ENCODE measurements around the gene ABHD8.

Gene ABHD8

GRCh38 chr19:17256130-17256529 lies 47.1 kb downstream of the ABHD8 start:
- no peaks in the 10 kb centered on the region for H3K4me1 ChIP-seq (ENCODE audit: insufficient read depth, low read length)
- H3K27ac ChIP-seq (ENCODE audit: low read depth, low read length), result no peak overlapping the region
- WGBS, result 87% methylated on average over 3 of the region's 3 CpGs
- H3K9me3 ChIP-seq (ENCODE audit: insufficient read depth, low read depth, low read length), result peaks cover 13% of the 10 kb centered on the region
- H3K36me3 ChIP-seq (ENCODE audit: insufficient read depth, low read length), result peaks cover 14% of the 10 kb centered on the region
- H3K9ac ChIP-seq (ENCODE audit: low read depth, low read length), result no peak overlapping the region
- no peaks in the 10 kb centered on the region for H3K27me3 ChIP-seq (ENCODE audit: insufficient read depth, low read length)
- no peak overlapping the region for H3K4me3 ChIP-seq (ENCODE audit: low read length)

GRCh38 chr19:17255150-17255621 lies 48.0 kb downstream of the ABHD8 start:
- Histone ChIP-seq H3K4me3 (ENCODE audit: low read length) (no peak overlapping the region), H3K4me1 (ENCODE audit: insufficient read depth, low read length) (no peaks in the 10 kb centered on the region), H3K27ac (ENCODE audit: low read depth, low read length) (no peak overlapping the region), H3K36me3 (ENCODE audit: insufficient read depth, low read length) (peaks cover 14% of the 10 kb centered on the region), H3K9me3 (ENCODE audit: insufficient read depth, low read depth, low read length) (peaks cover 13% of the 10 kb centered on the region), H3K9ac (ENCODE audit: low read depth, low read length) (no peak overlapping the region), H3K27me3 (ENCODE audit: insufficient read depth, low read length) (no peaks in the 10 kb centered on the region)
- WGBS, result 91% methylated on average over 18 of the region's 18 CpGs

- WGBS, result 91% methylated on average over 10 of the region's 10 CpGs
- Histone ChIP-seq H3K27ac (ENCODE audit: low read depth, low read length) (no peak overlapping the region), H3K4me3 (ENCODE audit: low read length) (no peak overlapping the region), H3K4me1 (ENCODE audit: insufficient read depth, low read length) (no peaks in the 10 kb centered on the region), H3K9ac (ENCODE audit: low read depth, low read length) (no peak overlapping the region), H3K36me3 (ENCODE audit: insufficient read depth, low read length) (peaks cover 14% of the 10 kb centered on the region), H3K9me3 (ENCODE audit: insufficient read depth, low read depth, low read length) (peaks cover 8% of the 10 kb centered on the region), H3K27me3 (ENCODE audit: insufficient read depth, low read length) (no peaks in the 10 kb centered on the region)
These were observed 48.6 kb downstream of the ABHD8 start for GRCh38 chr19:17254636-17255035.

- WGBS, result 92% methylated on average over 15 of the region's 15 CpGs
These were observed 53.2 kb downstream of the ABHD8 start for GRCh38 chr19:17249887-17250548.

GRCh38 chr19:17248011-17248776 lies 55.0 kb downstream of the ABHD8 start:
- Histone ChIP-seq H3K27ac (ENCODE audit: low read depth, low read length) (peak overlapping the region; percentile 79; the same call in 1 of the 2 replicates), H3K36me3 (ENCODE audit: insufficient read depth, low read length) (0 out of 2 replicates have a peak, but pooled peaks cover 2% of the 10 kb centered on the region), H3K9me3 (ENCODE audit: insufficient read depth, low read depth, low read length) (no peaks in the 10 kb centered on the region), H3K27me3 (ENCODE audit: insufficient read depth, low read length) (no peaks in the 10 kb centered on the region), H3K4me3 (ENCODE audit: low read length) (peak overlapping the region; percentile 11; the same call in 1 of the 2 replicates), H3K9ac (ENCODE audit: low read depth, low read length) (peak overlapping the region; percentile 46), H3K4me1 (ENCODE audit: insufficient read depth, low read length) (peaks cover 25% of the 10 kb centered on the region)
- WGBS, result 33% methylated on average over 21 of the region's 21 CpGs

More at GRCh38 chr19:17249887-17250548, 53.2 kb downstream of the ABHD8 start:
- Histone ChIP-seq H3K36me3 (ENCODE audit: insufficient read depth, low read length) (0 out of 2 replicates have a peak, but pooled peaks cover 2% of the 10 kb centered on the region), H3K4me3 (ENCODE audit: low read length) (no peak overlapping the region), H3K9me3 (ENCODE audit: insufficient read depth, low read depth, low read length) (no peaks in the 10 kb centered on the region), H3K9ac (ENCODE audit: low read depth, low read length) (no peak overlapping the region), H3K4me1 (ENCODE audit: insufficient read depth, low read length) (peaks cover 25% of the 10 kb centered on the region), H3K27me3 (ENCODE audit: insufficient read depth, low read length) (no peaks in the 10 kb centered on the region), H3K27ac (ENCODE audit: low read depth, low read length) (no peak overlapping the region)

DNA sequence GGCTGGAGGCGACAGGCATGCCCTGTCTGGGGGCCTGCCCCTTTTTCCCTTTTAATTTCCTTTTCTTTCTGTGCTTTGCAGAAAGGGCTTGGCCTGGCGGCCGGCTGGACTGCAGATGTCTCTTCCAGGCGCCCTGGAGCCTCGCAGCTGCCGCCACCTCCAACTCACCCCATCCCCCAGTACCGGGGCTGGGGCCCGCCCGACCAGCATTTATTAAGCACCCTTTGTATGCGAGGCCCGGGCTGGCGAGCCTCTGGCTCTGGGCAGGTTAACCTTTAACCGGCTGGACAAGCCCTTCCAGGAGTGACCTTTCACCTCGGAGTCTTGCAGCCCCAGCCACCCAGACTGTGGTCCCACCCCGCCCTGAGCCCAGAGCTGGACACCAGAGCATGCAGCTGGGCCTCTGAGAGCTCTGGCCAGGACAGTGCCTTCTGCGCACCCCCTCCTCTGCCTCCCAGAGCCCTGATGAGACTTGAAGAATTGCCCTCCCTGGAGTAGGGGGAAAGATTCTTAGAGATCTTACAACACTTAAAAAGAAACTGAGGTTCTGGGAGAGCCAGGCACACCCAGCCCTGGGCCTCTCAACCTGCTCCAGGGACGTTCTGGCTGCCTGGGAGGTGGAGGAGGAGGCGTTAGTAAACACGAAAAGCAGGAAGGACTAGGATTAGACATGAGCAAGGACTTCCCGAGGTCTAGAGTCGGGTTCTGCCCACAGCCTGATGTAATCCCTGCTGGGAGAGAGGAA lies 56.4 kb downstream of the ABHD8 start:
- Histone ChIP-seq H3K9me3 (ENCODE audit: insufficient read depth, low read depth, low read length) (no peaks in the 10 kb centered on the region), H3K4me3 (ENCODE audit: low read length) (peak overlapping the region; percentile 64), H3K36me3 (ENCODE audit: insufficient read depth, low read length) (0 out of 2 replicates have a peak, but pooled peaks cover 2% of the 10 kb centered on the region), H3K27ac (ENCODE audit: low read depth, low read length) (peak overlapping the region; percentile 97), H3K4me1 (ENCODE audit: insufficient read depth, low read length) (peaks cover 25% of the 10 kb centered on the region), H3K9ac (ENCODE audit: low read depth, low read length) (peak overlapping the region; percentile 88), H3K27me3 (ENCODE audit: insufficient read depth, low read length) (no peaks in the 10 kb centered on the region)
- WGBS, result 16% methylated on average over 21 of the region's 21 CpGs

- WGBS, result under 1% methylated on average over 72 of the region's 72 CpGs
- peaks cover 25% of the 10 kb centered on the region for H3K4me1 ChIP-seq (ENCODE audit: insufficient read depth, low read length)
- no peaks in the 10 kb centered on the region for H3K9me3 ChIP-seq (ENCODE audit: insufficient read depth, low read depth, low read length)
- H3K36me3 ChIP-seq (ENCODE audit: insufficient read depth, low read length), result peaks cover 9% of the 10 kb centered on the region
- peak within 1 kb of the TSS; percentile 88 for H3K9ac ChIP-seq (ENCODE audit: low read depth, low read length)
- H3K27me3 ChIP-seq (ENCODE audit: insufficient read depth, low read length), result no peaks in the 10 kb centered on the region
- H3K4me3 ChIP-seq (ENCODE audit: low read length), result peak within 1 kb of the TSS; percentile 78
- H3K27ac ChIP-seq (ENCODE audit: low read depth, low read length), result peak within 1 kb of the TSS; percentile 97
These were observed 57.7 kb downstream of the ABHD8 start, which contains the start of gene NR2F6 for GRCh38 chr19:17245535-17245984. TSS of gene NR2F6 (minus strand) at chr19:17245919. CDS start at chr19:17245220, 699 bp downstream.

- Histone ChIP-seq H3K4me1 (ENCODE audit: insufficient read depth, low read length) (peaks cover 25% of the 10 kb centered on the region), H3K27me3 (ENCODE audit: insufficient read depth, low read length) (no peaks in the 10 kb centered on the region), H3K9ac (ENCODE audit: low read depth, low read length) (peak overlapping the region; percentile 80), H3K27ac (ENCODE audit: low read depth, low read length) (peak overlapping the region; percentile 76), H3K9me3 (ENCODE audit: insufficient read depth, low read depth, low read length) (no peaks in the 10 kb centered on the region), H3K36me3 (ENCODE audit: insufficient read depth, low read length) (peaks cover 14% of the 10 kb centered on the region), H3K4me3 (ENCODE audit: low read length) (peak overlapping the region; percentile 78)
- WGBS, result under 1% methylated on average over 100 of the region's 100 CpGs
These were observed 58.3 kb downstream of the ABHD8 start for GRCh38 chr19:17244618-17245534.

- Histone ChIP-seq H3K4me3 (ENCODE audit: low read length) (peak overlapping the region; percentile 78), H3K27ac (ENCODE audit: low read depth, low read length) (peak overlapping the region; percentile 76), H3K27me3 (ENCODE audit: insufficient read depth, low read length) (no peaks in the 10 kb centered on the region), H3K9ac (ENCODE audit: low read depth, low read length) (peak overlapping the region; percentile 80), H3K9me3 (ENCODE audit: insufficient read depth, low read depth, low read length) (no peaks in the 10 kb centered on the region), H3K4me1 (ENCODE audit: insufficient read depth, low read length) (peaks cover 25% of the 10 kb centered on the region), H3K36me3 (ENCODE audit: insufficient read depth, low read length) (peaks cover 16% of the 10 kb centered on the region)
- WGBS, result 2% methylated on average over 52 of the region's 52 CpGs
These were observed 59.2 kb downstream of the ABHD8 start for GRCh38 chr19:17243830-17244617.

Measured in HUES64 (cell line).